Bronchial epithelial cell (primary cell): ENCODE results near the gene NRIP1. TPM values are rescaled to one million over a fixed set of nuclear protein-coding genes. Genes with fewer than 3 reads are reported as not detected.

Source experiments
- DNase-seq: peaks from one replicate; pipeline ENCODE4 v3.0.0-alpha.2; 2010; ENCODE audit warnings: low read depth
- FAIRE-seq: peaks from 2 replicates; lab custom pipeline; 2011; peaks lifted over from hg19 to GRCh38; lab: Jason Lieb, UNC
- H3K27me3 ChIP-seq: 2 replicates; pipeline ENCODE4 v1.5.1; 2011; ENCODE audit warnings: low read length; ENCODE audit not compliant: control insufficient read depth, insufficient read depth
- H3K36me3 ChIP-seq: 2 replicates; pipeline ENCODE4 v1.5.1; 2011; ENCODE audit warnings: low read length; ENCODE audit not compliant: control insufficient read depth, insufficient read depth
- H3K4me3 ChIP-seq: 2 replicates; pipeline ENCODE4 v1.5.1; 2011; ENCODE audit warnings: mild to moderate bottlenecking, low read depth, low read length, control low read depth
- total RNA-seq: library from RNA; depleted of rRNA; stranded (reverse); fragments of >200 nt; gene quantifications from 2 replicates; pipeline ENCODE4 v1.2.1, GENCODE V29; 2014
- TF ChIP-seq, protein P1 (sequence below): IDR thresholded peaks from 2 replicates; pipeline ENCODE4 v1.5.1; 2011; ENCODE audit warnings: mild to moderate bottlenecking, moderate library complexity, low read length, control low read depth, inconsistent platforms; ENCODE audit not compliant: insufficient read depth, severe bottlenecking

Gene NRIP1
- total RNA-seq, 1 donor from 2014 or later: 64.0 TPM

DNA sequence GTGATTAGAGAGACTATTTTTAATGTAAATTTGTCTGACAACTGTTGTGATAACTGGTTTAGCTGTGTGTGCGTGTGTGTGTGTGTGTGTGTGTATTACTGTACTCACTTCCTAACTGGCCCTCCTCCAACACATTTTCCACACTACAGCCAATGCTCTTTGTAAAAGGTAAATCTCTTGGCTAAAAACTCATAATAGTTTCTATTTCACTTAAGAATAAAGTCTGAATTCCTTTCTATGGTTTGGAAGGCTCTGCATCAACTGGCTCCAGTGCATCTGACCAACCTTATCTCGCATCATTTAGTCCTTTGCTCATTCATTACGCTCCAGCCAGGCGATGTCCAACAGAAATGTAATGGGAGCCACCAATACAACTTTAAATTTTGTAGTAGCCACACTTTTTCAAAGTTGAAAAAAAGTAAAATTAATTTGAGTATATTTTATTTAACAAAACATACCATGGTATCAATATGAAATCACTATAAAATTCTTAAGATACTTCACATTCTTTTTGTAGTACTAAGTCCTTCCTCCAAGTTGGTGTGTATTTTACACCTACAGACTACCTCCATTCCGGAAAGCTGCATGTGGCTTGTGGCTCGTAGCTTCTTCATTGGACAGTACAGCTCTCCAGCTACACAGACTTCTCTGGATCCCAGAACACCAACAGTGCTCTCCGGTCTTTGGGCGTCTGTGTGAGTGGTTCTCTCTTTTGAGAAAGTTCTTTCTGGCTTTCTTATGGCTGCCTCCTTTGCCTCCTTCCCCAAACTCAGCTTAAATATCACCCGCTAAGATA is 68.9 kb downstream of the NRIP1 start:
- DNase-seq (no peak), FAIRE-seq (no peak)
- H3K4me3 ChIP-seq: no peak overlapping the region
- no peaks in the 10 kb centered on the region for H3K36me3 ChIP-seq
- TF ChIP-seq, protein P1, sequence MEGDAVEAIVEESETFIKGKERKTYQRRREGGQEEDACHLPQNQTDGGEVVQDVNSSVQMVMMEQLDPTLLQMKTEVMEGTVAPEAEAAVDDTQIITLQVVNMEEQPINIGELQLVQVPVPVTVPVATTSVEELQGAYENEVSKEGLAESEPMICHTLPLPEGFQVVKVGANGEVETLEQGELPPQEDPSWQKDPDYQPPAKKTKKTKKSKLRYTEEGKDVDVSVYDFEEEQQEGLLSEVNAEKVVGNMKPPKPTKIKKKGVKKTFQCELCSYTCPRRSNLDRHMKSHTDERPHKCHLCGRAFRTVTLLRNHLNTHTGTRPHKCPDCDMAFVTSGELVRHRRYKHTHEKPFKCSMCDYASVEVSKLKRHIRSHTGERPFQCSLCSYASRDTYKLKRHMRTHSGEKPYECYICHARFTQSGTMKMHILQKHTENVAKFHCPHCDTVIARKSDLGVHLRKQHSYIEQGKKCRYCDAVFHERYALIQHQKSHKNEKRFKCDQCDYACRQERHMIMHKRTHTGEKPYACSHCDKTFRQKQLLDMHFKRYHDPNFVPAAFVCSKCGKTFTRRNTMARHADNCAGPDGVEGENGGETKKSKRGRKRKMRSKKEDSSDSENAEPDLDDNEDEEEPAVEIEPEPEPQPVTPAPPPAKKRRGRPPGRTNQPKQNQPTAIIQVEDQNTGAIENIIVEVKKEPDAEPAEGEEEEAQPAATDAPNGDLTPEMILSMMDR: no peak
- H3K27me3 ChIP-seq: no peaks in the 10 kb centered on the region

DNA sequence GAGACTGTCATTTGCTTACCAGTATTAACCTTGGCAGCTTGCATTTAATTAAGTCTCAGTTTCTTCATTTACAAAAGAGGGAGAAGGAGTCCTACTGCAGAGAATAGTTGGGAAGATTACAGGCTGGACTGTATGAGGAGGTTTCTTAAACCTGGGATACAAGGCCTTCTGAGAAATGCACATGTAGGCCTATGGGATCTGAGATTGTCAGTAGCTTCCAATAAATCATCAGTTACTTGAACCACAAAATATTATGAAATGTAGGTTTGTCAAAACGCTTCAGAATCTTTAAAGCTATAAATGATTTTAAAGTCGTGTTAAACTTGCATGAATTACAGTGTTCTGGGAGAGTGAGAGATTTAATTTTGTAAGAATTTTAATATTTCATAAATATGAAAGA is 69.6 kb downstream of the NRIP1 start:
- H3K36me3 ChIP-seq: no peaks in the 10 kb centered on the region
- FAIRE-seq: no peak
- TF ChIP-seq, protein P1: no peak

DNA sequence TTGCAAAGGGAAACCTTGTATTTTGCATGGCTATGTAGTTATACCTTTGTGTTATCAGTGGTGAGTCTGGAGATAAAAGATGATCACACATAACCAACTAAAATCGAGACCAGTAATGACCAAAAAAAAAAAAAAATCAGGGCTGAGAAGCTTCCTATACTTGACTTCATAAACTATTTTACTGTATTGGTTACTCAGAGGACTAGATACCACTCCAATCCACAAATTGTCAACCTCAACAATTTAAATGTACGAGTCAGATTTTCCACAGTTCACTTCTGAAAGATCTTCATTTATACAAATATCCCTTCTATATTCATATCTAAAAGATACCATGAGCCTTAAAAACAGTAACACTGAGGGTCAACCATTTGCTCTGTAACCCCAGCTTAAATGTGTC is 71.7 kb downstream of the NRIP1 start:
- TF ChIP-seq, protein P1: no peak
- DNase-seq (no peak), FAIRE-seq (no peak)
- Histone ChIP-seq H3K36me3 (no peaks in the 10 kb centered on the region), H3K4me3 (no peak overlapping the region), H3K27me3 (no peaks in the 10 kb centered on the region)

More for the DNA sequence above, 69.6 kb downstream of the NRIP1 start:
- DNase-seq: no peak
- Histone ChIP-seq H3K27me3 (no peaks in the 10 kb centered on the region), H3K4me3 (no peak overlapping the region)

DNA sequence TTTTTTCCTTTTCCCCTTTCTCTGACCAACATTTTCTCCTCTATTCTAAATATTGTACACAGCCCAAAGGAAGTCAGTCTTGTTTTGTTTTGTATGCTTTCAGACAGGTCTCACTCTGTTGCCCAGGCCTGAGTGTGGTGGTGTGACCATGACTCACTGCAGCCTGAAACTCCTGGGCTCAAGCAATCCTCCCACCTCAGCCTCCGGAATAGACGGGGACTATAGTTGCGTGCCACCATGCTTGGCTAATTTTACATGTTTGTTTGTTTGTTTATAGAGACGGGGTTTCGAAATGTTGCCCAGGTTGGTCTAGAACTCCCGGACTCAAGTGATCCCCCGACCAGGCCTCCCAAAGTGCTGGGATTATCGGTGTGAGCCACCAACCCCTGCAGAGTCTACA is 72.8 kb downstream of the NRIP1 start:
- no peak overlapping the region for H3K4me3 ChIP-seq
- H3K36me3 ChIP-seq: no peaks in the 10 kb centered on the region
- TF ChIP-seq, protein P1: no peak
- peak; percentile 75 for DNase-seq
- no peaks in the 10 kb centered on the region for H3K27me3 ChIP-seq
- FAIRE-seq: no peak

DNA sequence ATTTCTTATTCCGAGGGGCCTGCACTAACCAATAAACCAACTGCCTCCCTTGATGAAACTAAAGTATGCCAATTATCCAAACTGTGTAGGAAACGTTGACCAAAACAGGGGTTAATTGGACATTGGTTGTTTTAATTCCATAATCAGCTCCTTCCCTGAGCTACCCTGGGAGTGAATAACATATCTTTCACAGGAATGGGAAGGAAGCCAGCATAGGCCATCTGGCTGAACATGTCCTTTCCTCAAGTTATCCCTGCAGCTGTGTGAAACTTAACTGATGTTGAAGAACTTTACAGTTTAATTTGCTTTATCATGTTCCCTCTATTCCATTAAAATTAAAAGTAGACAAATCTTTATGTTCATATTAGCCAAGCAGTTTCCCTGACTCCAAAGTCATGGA is 75.4 kb downstream of the NRIP1 start:
- no peak for FAIRE-seq
- Histone ChIP-seq H3K4me3 (no peak overlapping the region), H3K36me3 (no peaks in the 10 kb centered on the region), H3K27me3 (no peaks in the 10 kb centered on the region)
- TF ChIP-seq, protein P1: no peak
- DNase-seq: no peak
